Hypothalamus (tissue), 51 donors: ENCODE measurements around the gene CDC14B.

Experiments used
- DNase-seq, 51 donors: peaks; one replicate each; lab custom pipeline; 2025; lab: John Stamatoyannopoulos, UW

CDC14B gene

DNA sequence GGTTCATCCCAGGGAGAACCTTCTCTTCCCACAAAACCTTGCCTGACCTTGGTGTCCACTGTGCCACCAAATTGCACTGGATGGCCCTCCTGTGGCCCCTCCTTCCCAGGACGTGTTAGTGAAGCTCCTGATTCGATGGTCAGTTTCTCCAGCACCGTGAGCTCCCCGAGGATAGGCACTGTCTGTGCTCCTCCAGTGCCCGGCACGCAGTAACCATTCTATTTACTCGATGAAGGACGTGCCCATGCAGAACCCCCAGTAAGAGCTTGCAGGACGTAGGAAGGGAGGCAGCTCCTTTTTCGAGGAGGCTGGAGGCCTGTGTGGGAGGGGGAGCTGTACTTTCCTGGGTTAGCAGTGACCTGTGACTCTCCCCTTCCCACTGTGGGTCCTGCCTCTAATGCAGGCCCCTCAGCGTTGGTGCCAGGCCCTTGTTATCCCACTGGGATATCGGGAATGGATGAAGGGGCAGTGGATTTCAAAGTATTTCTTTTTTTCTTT lies 130.1 kb downstream of the CDC14B start:
- no peak for DNase-seq

DNA sequence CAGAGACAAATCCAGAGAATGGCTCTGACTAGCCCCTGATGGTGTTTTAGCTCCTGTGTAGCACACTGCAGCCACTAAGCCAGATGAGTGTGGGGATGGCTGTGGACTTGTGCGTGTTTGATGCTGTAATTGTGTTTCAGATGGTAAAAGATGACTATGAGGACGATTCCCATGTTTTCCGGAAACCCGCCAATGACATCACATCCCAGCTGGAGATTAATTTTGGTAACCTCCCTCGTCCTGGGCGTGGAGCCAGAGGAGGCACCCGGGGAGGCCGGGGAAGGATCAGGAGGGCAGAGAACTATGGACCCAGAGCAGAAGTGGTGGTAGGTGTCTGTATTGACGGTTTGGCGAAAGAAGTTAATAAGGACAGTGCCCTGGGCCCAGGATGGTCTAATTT lies 131.7 kb downstream of the CDC14B start:
- peak in 2 of 51 donors; percentile 21 to 37 for DNase-seq

DNA sequence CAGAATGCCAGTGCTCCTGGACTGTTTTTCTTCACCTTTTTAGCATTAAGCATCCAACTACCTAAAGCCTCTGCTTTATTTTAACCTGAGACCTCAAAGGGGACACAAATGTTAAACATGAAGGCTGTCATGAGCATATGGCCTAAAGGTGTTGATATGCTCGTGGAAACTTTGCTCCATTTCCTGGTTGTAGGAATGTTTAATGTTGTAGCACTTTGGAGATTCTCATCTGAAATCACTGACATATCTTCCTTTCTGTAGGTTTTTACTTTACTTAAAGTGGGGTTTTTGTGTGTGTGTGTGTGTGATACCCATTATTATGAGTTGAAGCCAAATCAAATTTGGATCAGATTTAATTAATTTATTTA lies 132.6 kb downstream of the CDC14B start:
- DNase-seq = no peak

DNA sequence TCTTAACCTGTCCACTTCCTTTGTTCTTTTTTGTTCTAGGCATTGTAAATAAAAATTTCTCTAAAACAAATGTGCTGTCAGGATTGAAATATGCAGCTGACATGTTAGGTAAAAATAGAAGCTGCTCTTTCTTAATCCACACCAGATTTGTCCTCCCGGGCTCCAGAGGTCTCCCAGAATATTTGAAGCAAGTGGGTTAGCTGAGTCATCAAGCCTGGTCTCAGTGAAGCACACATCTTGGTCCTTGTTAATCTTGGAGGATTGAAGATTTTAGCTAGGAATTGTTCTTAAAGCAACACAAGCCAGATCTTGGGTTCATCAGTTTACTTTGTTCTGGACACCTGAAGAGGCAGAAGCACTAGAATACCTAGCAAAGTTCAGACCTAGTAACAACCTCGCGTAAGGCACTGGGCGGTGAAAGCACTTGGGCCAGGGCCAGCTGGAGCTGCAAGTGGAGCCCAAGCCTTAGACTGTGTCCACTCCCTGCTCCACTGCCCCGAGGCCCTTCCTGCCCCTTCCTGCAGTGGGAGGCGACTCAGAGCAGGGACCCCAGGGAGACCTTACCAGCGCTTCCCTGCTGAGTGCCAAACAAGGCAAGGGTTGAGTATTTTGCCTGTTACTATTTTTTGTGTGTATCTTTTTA lies 133.1 kb downstream of the CDC14B start:
- peak in 9 of 51 donors; percentile 13 to 56 (median 30) for DNase-seq

DNA sequence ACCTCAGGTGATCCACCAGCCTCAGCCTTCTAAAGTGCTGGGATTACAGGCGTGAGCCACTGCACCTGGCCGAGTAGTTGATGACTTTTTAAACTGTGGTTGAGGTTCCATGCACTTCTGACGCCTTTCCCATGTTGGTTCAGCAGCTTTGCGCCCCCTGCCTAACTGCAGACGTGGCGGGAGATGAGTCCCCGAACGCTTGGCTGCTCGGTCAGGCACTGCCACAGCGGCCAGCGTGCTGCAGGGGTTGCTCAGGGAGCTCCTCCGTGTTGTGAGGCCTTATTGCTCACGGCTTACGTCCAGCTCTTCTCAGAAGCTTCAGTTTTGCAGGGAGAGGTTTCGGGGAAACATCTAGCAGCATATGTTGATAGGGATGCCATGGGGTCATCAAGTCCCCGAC lies 134.4 kb downstream of the CDC14B start:
- no peak for DNase-seq

DNA sequence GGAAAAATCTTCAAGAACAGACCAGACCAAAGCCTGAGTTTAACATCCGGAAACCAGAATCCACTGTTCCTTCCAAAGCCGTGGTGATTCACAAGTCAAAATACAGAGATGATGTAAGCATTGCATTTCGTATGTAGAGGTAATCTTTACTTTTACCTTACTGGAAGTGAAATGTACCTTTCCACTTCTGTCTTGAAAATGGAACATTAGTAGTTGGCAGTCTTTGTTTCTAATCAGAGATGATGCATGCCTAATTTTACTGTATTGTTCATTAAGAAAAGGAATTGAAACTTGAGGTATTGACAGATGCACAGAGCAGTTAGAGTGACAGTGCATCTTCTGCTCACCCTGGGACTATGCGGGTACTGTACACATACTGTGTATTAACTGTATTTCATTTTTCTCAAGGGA lies 135.1 kb downstream of the CDC14B start:
- DNase-seq = no peak

DNA sequence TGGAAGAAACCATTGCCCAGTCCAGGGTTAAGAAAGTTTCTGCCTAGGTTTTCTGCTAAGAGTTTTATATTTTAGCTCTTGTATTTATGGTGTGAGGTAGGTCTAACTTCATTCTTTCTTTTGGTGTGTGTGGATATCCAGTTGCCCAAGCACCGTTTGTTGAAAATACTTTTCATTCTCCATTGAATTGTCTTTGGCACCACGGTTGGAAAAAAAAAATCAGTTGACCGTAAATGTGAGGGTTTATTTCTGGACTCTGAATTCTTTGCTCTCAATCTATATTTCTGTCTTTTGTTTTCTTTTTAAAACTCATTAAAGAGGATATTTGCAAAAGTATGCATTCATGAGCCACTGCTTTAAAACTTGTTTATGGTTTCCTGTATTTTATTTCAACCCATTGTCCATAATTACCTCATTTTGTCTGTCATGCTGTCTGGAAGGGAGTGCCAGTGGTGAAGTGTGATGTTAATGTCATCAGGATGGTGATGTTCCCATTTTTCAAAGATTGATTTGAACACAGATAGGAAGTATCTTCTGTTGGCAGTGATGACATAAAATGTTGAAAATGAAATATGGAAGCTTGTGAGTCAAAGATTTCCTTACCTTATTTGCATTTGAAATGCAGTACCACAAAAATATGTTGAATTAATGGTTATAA lies 135.8 kb downstream of the CDC14B start:
- no peak for DNase-seq

DNA sequence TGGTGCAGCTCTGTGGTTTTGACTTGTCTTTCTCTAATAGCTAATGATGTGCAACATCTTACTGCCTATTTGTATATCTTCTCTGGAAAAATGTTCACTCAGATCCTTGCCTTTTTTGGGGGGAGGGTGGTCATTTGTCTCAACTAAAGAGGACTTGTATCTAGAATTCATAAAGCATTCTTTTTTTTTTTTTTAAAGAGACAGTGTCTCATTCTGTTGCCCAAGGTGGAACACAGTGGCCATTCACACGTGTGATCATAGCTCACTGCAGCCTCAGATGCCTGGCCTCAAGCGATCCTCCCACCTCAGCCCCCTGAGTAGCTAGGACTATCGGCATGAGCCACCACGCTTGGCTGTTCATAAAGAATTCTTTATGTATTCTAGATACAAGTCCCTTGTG lies 136.4 kb downstream of the CDC14B start:
- no peak for DNase-seq

DNA sequence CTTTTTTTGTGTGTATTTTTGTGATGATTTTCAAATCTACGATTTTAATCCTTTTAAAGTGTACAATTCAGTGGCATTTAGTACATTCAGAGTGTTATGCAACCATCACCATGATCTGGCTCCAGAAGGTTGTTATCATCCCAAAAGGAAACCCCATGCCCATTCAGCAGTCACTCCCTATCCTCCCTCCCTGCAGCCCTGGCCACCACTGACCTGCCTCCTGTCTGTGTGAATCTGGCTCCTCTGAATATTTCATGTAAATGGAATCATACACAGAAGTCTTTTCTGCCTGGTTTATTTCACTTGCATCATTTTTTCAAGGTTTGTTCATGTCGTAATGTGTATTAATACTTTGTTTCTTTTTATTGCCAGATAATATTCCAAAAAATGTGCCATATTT lies 137.2 kb downstream of the CDC14B start:
- DNase-seq = no peak

DNA sequence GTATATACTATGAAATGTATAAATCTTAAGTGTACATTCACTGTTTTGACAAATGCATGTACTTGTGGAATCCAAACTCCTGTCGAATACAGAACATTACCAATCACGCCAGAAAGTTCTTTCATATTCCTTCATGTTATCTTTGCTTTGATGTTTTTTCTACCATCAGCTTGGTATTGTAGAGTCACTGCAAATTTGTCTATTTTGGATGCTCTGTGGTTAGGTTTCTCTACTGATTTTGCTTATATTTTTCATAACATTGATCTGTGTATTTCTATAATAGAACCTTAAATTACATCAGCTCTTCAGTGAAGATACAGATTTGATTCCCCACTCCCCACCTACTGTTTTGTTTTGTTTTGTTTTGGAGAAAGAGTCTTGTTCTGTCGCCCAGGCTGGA lies 138.9 kb downstream of the CDC14B start:
- no peak for DNase-seq

DNA sequence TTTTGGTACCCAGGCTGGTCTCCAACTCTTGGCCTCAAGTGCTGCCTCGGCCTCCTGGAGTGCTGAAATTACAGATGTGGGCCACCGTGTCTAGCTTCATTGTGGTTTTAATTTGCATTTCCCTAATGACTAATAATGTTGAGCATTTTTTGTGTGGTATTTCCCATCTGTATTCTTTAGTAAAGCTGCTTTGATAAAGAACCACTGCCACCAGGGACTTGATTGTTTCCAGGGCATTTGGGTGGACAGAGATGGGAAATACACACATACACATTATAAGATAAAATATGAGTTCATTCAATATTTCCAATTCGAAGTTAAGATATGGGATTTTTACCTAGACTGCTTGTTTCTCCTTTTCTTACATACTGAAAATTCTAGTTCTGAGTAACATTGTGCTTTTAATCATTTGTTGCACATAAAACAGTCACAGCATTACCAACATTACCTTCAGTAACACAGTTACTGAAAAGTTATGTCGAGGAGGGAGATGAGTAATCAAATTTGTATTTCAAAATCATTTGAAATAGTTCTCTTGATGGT lies 140.7 kb downstream of the CDC14B start:
- no peak for DNase-seq

DNA sequence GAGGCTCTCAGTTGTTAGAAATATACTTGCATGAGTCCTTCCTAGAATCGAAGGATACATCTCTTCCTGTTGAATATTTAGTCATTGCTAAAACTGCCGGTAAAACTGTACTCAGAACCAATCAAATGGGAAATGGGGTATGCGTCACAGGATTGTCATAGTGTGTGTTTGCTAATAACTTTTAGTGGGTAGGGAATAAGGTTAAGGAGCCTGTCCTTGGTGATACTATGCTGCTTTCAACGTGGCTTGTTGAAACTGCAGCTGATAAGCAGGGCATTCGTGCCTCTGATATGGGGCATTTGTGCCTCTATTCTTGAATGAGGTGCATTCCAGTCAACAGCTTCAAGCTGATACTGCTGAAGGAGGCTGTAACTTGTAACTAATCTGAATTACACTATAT lies 143.1 kb downstream of the CDC14B start:
- DNase-seq = no peak

DNA sequence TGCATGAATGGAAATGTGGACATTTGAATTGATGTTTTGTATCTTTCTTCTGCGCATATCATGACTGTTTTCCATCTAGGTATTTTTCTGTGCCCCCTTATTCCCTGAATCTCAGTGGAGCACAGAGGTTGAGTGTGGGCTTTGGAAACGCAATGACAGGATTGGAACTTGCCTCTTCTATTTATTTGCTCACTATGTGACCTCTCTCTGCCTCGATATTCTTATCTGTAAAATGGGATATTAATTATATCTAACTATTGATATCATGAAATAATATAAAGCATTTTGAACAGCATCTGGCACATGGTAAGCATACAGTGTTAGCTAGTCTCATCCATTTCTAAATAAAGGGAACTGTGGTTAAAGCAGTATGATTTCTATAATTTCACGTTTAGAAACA lies 143.6 kb downstream of the CDC14B start:
- no peak for DNase-seq

DNA sequence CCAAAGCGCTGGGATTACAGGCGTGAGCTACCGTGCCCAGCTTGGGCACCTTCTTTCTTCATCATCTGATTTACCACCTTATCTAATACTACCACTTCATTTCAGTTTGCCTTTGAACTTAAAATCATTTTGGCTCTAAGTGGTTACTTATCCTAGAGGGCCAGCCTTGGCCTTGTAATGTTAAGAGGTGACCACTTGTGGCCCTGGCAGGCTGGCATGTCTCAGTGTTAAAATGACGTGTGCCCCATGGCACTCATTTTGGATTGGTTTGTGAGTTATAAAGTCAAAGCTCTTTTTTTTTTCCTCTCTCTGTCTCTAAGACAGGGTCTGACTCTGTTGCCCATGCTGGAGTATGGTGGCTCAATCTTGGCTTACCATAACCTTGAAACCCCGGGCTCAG lies 151.9 kb downstream of the CDC14B start:
- no peak for DNase-seq

DNA sequence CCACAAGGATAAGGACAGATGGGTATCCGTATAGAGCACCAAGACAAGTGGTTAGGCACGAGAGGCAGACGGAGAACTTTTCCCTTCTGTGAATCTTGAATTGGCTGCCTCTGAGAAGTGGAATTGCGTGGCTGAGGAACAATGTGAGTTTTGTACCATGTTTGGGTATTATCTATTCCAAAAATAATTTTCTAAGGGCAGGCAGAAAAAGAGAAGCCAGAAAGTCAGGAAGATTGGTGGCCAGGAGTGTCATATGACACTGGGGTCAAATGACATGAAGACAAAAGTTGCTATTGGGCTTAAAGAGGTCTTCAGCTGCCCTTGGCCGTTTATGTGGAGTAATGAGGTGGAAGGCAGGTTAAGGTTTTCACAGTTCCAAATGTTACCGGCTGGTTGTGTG lies 155.2 kb downstream of the CDC14B start:
- DNase-seq = no peak

DNA sequence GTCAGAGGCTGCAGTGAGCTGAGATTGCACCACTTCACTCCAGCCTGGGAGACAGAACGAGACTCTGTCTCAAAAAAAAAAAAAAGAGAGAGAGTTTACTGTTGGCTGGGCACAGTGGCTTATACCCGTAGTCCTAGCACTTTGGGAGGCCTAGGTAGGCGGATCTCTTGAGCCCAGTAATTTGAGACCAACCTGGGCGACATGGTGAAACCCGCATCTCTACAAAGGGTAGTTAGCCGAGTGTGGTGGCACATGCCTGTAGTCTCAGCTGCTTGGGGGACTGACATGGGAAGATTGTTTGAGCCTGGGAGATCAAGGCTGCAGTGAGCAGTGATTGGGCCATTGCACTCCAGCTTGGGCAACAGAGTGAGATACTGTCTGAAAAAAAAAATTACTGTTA lies 157.1 kb downstream of the CDC14B start:
- DNase-seq = no peak

DNA sequence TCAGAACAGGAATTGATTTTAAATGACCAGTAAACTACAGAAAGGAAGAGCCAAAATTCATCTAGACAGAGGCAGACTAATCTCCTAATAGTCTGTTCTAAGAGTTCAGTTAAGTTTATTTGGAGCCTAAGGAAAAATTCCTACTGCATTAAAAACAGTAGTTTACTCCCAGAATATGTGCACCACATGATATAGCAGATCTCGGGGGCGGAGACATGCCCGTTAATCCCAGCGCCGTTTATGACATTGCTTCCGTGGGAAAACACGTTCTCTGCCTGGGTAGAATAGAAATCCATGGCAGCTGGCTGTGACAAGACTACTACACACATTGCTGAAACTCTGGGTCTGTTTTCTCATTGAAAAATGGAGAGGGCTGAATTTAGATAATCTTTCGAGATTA lies 158.3 kb downstream of the CDC14B start:
- DNase-seq = no peak

DNA sequence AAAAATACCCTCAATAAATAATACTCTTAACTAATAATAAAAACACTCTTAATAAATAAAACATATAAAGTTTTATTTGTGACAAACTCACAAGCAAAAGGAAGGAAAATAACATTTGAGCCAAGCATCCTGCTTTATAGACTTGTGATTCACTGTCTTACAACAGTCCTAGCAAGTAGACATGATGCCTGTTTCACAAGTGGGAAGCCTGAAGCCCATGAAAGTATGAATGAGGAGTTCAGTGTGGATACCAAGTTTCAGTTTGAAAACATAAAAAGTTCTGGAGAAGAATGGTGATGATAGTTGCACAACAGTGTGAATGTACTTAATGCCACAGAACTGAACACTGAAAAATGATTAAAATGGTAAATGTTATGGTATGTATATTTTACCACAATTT lies 158.8 kb downstream of the CDC14B start:
- no peak for DNase-seq

DNA sequence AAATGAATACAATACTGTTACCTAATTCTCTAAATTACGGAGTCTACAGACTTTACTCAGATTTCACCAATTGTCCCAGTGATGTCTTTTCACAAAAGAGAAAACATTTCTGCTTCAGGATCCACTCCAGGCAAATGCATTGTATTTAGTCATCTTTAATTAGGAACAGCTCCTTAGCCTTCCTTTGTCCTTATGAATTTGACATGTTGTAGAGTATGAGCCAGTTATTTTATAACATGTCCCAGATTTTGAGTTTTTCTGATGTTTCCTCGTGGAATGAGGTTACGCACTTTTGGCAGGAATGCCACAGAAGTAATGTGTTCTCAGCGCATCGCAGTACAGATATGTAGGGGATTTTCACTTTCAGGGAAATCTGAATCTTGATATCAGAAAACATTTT lies 159.2 kb downstream of the CDC14B start:
- no peak for DNase-seq

DNA sequence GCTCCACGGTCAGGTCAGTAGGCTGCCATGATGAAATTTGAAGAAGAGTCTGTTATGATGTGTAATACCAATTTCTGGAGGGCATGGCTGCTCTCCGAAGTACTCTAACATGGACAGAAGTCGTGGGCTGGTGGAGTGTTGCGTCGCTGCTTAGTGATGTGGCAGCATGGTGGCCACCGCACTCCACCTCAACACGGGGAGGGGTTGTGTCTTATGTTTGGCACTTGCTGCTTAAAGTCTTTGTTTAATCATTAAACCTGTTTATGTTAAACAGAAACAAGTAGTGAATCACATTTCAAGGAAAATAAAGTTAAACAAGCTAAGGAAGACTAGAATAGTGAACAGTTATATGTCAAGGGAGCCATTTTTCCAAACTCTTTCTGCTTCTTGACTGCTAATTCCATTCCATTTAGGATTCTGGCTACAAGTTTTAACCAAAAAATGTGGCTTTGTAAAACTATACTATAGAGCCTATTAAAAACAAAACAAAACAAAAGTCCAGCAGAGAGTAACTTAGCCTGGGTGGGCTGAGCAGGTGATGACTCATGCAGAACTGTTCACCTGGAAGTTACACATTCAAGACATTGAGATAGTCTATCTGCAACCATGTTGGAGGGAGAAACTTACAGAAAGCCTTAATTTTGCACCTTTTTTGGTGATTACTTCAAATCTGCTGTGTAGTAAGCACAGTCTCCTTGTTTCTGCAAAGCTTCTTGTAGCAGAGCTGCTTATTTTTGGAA lies 160.2 kb downstream of the CDC14B start:
- DNase-seq = no peak

DNA sequence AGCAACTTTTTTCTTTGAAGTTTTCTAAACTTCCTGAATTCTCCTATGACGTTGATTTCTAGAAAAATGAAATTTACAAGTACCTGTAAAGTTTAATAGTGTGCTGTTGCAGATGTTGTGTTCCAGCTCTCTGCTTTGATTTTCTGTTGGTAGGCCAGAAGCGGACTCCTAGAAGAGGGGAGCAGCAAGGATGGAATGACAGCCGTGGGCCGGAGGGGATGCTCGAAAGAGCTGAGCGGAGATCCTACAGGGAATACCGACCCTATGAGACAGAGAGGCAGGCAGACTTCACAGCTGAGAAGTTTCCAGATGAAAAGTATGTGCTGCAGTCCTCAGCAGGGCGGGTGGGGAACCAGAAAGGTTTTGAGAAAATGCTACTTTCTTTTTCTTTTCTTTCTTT lies 161.4 kb downstream of the CDC14B start:
- no peak for DNase-seq

DNA sequence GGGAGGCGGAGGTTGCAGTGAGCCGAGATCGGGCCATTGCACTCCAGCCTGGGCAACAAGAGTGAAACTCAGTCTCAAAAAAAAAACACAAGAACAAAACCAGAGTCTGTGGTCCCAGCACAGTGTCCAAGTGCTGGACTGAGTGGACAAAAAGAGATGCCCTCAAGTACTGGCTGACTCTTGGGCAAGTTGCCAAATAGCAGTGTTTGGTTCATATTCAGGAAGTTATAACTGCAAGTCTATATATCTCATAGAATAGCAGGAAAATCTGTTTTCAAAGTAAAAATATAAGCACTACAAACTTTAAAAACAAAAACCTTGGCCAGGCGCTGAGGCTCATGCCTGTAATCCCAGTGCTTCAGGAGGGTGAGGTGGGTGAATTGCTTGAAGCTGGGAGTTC lies 162.4 kb downstream of the CDC14B start:
- DNase-seq = no peak
